Measurements from ENCODE around the gene EDARADD.
"Not testable (repeated sequence)": the region's sequence is repeated elsewhere in the genome, so short reads cannot be mapped to it uniquely, and the experiment has no call there.

EDARADD gene

DNA sequence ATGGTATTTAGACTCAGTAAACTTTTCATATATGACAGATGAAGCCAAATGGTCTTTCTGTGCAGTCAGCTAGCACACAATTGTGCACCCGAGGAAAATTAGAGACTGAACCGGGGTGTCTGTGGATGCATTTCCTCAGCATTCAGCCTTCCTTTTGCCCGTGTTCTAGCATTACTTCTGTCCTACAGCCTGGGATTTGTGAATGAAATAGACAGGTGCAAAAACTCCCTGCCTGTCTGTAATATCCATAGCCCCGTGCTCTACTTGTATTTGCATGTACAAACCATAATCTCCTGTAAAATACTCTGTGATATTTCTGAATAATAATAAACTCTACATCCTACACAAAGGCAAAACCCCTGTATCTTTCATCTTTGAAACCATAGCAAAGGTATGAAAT, 64.9 kb downstream of the EDARADD start:
- no peaks in the 10 kb centered on the region for H3K9me3 ChIP-seq
- no peaks in the 10 kb centered on the region for H3K36me3 ChIP-seq
- no peaks in the 10 kb centered on the region for H3K27me3 ChIP-seq
- no peak overlapping the region for H3K4me3 ChIP-seq (ENCODE audit: low read depth in 1 of 2, low read length in 1 of 2)
- no peak overlapping the region for H3K27ac ChIP-seq
- H3K4me1 ChIP-seq (ENCODE audit: control insufficient read depth in 1 of 2, insufficient read depth in 1 of 2, low read depth in 1 of 2, low read length in 1 of 2), result no peaks in the 10 kb centered on the region
- TF ChIP-seq CTCF (IDR thresholded peaks at IDR 0.05), result no peak

- H3K27me3 ChIP-seq, result no peaks in the 10 kb centered on the region
- H3K36me3 ChIP-seq, result no peaks in the 10 kb centered on the region
- H3K4me1 ChIP-seq (ENCODE audit: control insufficient read depth in 1 of 2, insufficient read depth in 1 of 2, low read depth in 1 of 2, low read length in 1 of 2), result no peaks in the 10 kb centered on the region
- H3K27ac ChIP-seq, result no peak overlapping the region
- no peak for TF ChIP-seq CTCF (IDR thresholded peaks at IDR 0.05)
- no peak overlapping the region for H3K4me3 ChIP-seq (ENCODE audit: low read depth in 1 of 2, low read length in 1 of 2)
- no peaks in the 10 kb centered on the region for H3K9me3 ChIP-seq
Measured at GRCh38 chr1:236460103-236460502, 66.0 kb downstream of the EDARADD start.

DNA sequence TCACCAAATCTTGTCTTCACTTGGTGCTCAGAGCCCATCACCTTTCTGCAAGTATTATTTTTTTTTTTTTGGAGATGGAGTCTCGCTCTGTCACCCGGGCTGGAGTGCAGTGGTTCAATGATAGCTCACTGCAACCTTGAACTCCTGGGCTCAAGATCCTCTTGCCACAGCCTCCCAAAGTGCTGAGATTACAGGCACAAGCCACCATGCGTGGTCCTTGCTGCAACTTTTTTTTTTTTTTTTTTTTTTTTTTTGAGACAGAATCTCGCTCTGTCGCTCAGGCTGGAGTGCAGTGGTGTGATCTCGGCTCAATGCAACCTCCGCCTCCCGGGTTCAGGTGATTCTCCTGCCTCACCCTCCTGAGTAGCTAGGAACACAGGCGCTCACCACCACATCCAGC, 70.1 kb downstream of the EDARADD start:
- H3K27ac ChIP-seq; H3K27me3 ChIP-seq; H3K4me3 ChIP-seq (ENCODE audit: low read depth in 1 of 2, low read length in 1 of 2); H3K4me1 ChIP-seq (ENCODE audit: control insufficient read depth in 1 of 2, insufficient read depth in 1 of 2, low read depth in 1 of 2, low read length in 1 of 2); H3K36me3 ChIP-seq; H3K9me3 ChIP-seq: not testable (repeated sequence)

- Histone ChIP-seq H3K36me3 (no peaks in the 10 kb centered on the region), H3K4me3 (ENCODE audit: low read depth in 1 of 2, low read length in 1 of 2) (no peak overlapping the region), H3K27ac (no peak overlapping the region), H3K4me1 (ENCODE audit: control insufficient read depth in 1 of 2, insufficient read depth in 1 of 2, low read depth in 1 of 2, low read length in 1 of 2) (no peaks in the 10 kb centered on the region), H3K9me3 (no peaks in the 10 kb centered on the region), H3K27me3 (no peaks in the 10 kb centered on the region)
- TF ChIP-seq CTCF (IDR thresholded peaks at IDR 0.05), result no peak
Measured at GRCh38 chr1:236465231-236465958, 71.3 kb downstream of the EDARADD start.

- no peaks in the 10 kb centered on the region for H3K36me3 ChIP-seq
- H3K27ac ChIP-seq, result no peak overlapping the region
Measured at GRCh38 chr1:236465959-236466303, 71.8 kb downstream of the EDARADD start.

DNA sequence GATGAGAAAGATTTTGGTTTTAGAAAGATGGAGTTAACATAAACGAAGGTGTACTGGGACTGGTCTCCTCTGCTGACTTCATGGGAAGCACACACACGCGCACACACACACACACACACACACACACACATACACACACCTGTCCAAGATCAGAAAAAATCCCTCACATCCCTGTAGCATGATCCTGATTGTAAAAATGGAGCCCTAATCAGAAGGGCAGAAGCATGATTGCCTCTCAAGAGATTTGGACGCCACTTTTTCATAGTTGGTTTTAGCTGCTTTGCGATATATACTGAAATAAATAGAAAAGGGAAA, 73.2 kb downstream of the EDARADD start:
- Histone ChIP-seq H3K36me3 (no peaks in the 10 kb centered on the region), H3K4me3 (ENCODE audit: low read depth in 1 of 2, low read length in 1 of 2) (no peak overlapping the region), H3K9me3 (no peaks in the 10 kb centered on the region), H3K4me1 (ENCODE audit: control insufficient read depth in 1 of 2, insufficient read depth in 1 of 2, low read depth in 1 of 2, low read length in 1 of 2) (no peaks in the 10 kb centered on the region), H3K27me3 (no peaks in the 10 kb centered on the region), H3K27ac (no peak overlapping the region)
- no peak for TF ChIP-seq CTCF (IDR thresholded peaks at IDR 0.05)

More at GRCh38 chr1:236465959-236466303, 71.8 kb downstream of the EDARADD start:
- Histone ChIP-seq H3K4me1 (ENCODE audit: control insufficient read depth in 1 of 2, insufficient read depth in 1 of 2, low read depth in 1 of 2, low read length in 1 of 2) (no peaks in the 10 kb centered on the region), H3K27me3 (no peaks in the 10 kb centered on the region), H3K9me3 (no peaks in the 10 kb centered on the region), H3K4me3 (ENCODE audit: low read depth in 1 of 2, low read length in 1 of 2) (no peak overlapping the region)
- no peak for TF ChIP-seq CTCF (IDR thresholded peaks at IDR 0.05)

Data from neutrophil (primary cell).